Activated CD4-positive, alpha-beta T cell treated with anti-CD3 and anti-CD28 coated beads, Interleukin-2, amount 50 U/mL, for 16 hours (primary cell): ENCODE measurements around the gene MAD1L1.
A peak's percentile ranks its signal among the peaks of the same experiment; 100 is the strongest.
"Not testable (repeated sequence)": the region's sequence is repeated elsewhere in the genome, so short reads cannot be mapped to it uniquely, and the experiment has no call there.

Experiments
- DNase-seq: peaks from one replicate; pipeline ENCODE4 v3.0.0-alpha.2; 2020

MAD1L1 gene

GRCh38 chr7:1838911-1839531 is 393.7 kb downstream of the MAD1L1 start:
- not testable (repeated sequence) for DNase-seq

GRCh38 chr7:1838544-1838872 is 394.2 kb downstream of the MAD1L1 start:
- not testable (repeated sequence) for DNase-seq

DNA sequence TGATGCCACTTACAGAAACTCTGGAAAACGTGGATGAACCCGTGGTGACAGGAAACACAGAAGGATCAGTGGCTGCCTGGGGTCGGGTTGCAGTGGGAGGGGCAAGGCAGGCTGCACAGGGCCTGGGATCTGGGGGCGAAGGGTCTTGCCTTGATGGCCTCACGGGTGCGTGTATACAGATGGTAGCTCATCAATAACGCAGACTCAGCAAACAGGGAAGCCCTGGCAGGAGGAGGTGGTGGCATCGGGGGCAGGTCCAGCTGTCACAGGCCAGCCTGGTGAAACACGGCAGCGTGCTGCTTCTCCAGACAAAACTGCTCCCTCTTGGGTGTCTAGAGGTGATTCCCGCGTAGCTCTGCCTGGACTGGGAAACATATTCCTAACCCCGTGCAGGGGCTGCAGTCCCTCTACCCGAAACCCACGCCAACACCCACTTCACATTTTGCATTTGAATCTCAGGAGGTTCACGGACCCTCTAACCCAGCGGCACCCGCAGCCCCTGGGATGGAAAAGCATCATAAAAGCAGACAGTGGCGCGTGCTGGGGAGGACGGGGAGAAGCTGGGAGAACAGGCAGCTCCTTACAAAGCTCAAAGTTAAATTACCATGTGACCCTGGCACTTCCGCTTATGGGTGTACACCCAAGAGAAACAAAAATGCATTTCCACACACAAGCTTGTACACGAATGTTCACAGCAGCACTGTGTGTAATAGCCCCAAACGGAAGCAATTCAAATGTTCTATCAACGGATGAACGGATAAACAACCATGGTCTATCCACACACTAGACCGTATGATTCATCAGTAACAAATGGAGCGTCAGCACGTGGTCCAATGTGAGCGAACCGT is 394.8 kb downstream of the MAD1L1 start:
- not testable (repeated sequence) for DNase-seq

GRCh38 chr7:1831933-1832535 is 400.7 kb downstream of the MAD1L1 start:
- DNase-seq, result not testable (repeated sequence)

GRCh38 chr7:1831471-1831870 is 401.3 kb downstream of the MAD1L1 start:
- not testable (repeated sequence) for DNase-seq

- not testable (repeated sequence) for DNase-seq
Measured at GRCh38 chr7:1829668-1830067, 403.1 kb downstream of the MAD1L1 start.

GRCh38 chr7:1829111-1829510 is 403.6 kb downstream of the MAD1L1 start:
- DNase-seq, result no peak

DNA sequence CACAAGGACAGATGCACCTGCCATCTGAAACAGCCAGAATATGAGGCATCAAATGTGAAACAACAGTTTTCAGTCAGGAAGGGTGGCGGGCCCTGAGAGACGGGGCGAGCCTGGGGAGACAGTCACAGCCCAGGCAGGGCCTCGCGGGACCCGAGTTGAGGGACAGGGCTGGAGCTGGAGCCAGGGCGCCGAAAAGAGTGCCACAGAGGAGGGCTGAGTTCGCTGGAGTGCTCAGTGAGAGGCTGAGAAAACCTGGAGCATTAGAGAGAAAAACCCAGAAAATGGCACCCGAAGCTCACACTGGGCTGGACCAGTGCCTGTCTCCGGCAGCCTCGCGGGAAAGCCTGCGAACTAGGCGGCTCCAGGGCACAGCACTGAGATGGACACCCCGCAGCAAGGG is 404.6 kb downstream of the MAD1L1 start:
- DNase-seq, result not testable (repeated sequence)

DNA sequence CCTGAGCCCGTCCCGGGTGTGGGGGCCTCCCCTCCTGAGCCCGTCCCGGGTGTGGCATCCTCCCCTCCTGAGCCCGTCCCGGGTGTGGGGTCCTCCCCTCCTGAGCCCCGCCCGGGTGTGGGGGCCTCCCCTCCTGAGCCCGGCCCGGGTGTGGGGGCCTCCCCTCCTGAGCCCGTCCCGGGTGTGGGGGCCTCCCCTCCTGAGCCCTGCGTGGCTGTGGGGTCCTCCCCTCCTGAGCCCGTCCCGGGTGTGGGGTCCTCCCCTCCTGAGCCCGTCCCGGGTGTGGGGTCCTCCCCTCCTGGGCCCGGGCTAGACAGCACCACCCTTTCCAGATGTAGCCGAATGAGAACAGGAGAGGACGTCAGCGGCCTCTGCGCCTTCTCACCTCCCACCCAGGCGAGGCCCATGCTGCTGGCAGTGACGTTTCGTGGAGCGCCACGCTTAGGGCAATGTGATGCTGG is 405.2 kb downstream of the MAD1L1 start:
- DNase-seq, result not testable (repeated sequence)

- not testable (repeated sequence) for DNase-seq
Measured at GRCh38 chr7:1826931-1827330, 405.8 kb downstream of the MAD1L1 start.

DNA sequence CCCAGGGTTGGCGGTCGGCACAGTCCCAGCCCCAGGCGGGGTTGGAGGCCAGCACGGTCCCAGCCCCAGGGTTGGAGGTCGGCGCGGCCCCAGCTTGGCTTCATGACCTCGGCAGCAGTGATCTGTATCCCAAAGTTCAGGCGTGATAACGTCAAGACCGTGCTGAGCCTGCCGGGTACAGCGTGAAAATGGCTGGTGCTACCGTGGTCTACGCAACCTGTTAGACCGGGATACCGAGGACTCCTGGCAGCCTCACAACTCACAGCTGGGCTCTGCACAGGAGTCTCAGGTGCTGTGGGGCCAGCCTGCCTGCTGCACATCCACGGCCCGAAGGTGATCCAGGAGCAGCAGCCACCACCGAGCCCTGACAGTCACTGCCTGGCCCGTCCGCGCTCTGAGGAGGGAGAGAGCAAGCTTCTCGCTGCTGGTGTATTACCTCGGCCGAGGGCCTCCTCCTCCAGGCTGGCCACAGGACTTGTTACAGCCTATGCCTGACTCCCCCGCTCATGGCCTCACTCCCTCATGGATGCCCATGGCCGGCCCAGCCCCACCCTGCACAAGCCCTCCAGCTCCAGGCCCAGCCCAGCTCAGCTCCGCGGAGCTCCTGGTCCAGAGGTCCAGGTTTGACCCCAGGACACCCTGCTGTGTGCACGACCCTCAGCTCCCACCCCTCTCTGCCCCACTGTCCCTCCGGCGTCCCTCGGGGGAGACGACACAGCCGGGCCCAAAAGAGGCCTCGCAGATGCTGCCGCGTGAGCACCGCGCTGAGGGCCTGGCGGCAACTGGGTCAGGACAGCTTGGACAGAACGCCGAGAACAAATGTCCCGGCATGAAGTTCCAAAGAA is 406.6 kb downstream of the MAD1L1 start:
- DNase-seq, result no peak

GRCh38 chr7:1825647-1825896 is 407.2 kb downstream of the MAD1L1 start:
- not testable (repeated sequence) for DNase-seq

DNA sequence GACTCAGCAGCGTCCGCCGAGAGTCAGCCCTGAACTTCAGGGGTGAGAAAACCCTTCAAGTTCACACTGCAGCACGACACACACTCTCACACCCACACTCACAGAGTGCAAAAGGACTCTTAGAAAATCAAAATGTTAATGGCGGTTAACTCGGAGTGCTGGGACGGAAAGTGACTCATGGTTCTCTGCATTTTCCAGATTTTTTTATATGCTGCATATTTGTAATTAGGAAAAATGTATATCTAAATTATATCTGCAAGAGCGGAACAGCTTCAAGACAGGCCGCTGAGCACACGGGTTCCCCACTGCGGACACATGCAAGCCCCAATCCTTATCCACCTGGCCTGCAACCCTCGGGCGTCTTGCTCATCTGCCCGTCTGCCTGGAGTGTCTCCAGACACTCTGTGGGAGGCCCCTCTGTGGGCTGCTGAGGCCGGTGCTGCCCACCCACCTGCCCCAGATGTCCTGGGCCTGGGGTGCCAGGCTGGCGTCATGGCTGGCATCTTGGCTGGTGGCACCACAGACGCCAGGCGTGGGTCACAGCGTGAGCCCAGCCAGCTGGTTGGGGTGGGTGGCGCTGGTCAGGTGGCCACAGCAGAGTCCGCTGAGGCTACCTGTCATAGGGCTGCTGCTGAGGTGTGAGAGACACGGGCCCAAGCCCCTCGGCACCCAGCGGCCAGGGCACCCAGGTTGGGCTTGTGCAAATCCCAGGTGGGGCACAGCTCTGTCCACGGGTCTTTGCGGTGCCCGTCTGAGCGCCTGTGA is 407.7 kb downstream of the MAD1L1 start:
- not testable (repeated sequence) for DNase-seq

DNA sequence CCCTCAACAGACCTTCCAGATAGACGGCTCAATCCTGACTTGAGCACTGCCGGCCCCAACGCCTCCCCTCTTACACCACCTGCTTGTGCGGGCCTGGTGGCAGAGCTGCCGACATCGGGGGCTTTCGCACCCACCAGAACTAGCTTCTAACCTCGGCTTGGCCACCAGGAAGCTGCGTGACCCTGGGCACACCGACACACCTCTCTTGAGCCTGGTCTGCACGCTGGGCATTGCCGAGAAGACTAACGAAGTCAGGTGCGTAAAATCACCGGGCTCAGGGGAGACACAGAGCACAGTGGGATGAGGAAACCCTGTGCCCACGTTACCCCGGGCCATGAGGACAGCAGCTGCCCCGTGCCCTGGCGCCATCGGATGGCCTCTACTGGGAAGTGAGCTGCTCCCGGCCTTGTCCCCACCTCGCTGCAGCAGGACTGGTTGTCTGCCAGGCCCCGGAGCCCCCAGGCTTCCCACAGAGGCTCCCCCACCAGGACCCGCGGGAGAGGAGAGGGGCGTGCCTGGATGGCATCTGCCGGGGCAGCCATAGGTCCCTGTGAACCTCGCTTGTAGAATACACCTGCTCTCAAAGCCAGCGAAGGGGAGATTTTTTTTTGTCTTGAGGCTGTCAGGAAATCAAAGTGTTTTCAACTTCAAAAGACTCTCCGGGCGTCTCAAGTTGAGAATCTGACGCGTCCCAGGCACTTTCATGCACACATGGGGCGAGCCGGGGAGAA is 408.4 kb downstream of the MAD1L1 start:
- not testable (repeated sequence) for DNase-seq

GRCh38 chr7:1823376-1824150 is 409.2 kb downstream of the MAD1L1 start:
- no peak for DNase-seq

- peak; percentile 16 for DNase-seq
Measured at GRCh38 chr7:1819259-1819841, 413.4 kb downstream of the MAD1L1 start.

DNA sequence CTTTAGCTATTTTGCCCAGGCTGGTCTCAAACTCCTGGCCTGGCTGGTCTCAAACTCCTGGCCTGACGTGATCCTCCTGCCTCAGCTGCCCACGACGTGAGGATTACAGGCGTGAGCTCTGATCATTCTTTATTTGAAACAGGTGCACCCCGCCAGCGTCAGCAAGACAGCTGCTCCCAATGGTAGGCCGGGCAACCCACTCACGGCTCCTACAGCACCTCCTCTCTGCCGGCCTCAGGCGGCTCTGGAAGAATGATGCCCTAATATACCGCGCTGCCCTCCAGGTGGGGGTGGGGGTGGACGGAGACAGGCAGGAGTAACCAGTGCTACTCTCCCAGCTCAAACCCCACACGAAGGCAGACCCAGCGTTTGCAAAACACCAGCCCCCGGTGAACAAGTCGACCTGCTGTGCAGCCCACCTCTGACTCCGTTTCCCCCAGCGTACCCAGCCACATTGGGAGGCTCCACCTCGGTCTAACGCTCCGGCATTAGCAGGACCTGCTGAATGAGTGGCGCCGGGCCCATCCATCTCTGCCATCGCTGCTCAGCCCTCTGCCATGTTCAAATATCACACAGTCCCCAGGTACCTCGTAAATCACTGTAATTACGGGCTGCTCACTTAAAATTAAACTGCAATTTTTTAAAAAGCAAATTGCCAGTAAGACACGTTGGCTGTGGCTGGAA is 414.0 kb downstream of the MAD1L1 start:
- DNase-seq, result no peak

GRCh38 chr7:1817061-1817712 is 415.6 kb downstream of the MAD1L1 start:
- DNase-seq, result no peak

DNA sequence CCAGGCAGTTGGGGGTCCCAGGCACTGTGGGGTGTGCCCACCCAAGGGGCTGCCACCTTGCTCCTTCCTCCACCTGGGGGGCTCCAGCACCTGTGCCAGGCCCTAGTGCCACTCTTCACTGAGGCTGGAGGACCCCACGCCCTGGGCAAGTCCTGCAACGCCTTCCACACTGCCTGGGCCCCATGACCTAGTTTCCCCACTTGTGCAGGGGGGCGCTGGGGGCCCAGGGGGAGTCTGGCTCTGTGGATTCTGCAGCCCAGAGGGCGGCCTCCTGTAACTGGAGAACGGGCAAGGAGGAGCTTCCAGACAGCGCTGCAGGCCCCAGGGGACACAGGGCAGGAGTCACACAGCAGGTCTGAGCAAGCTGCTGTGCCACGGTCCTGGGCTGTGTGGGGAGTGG is 416.3 kb downstream of the MAD1L1 start:
- not testable (repeated sequence) for DNase-seq
